Kidney (tissue), 14 donors: ENCODE measurements around the gene PRKN. TPM values are rescaled to one million over a fixed set of nuclear protein-coding genes. Genes with fewer than 3 reads are reported as not detected.

Source experiments
- DNase-seq, 5 donors: peaks; one replicate each; pipeline ENCODE4 v3.0.0-alpha.2; 2013 to 2020
- FAIRE-seq: peaks from 2 replicates; lab custom pipeline; 2012; peaks lifted over from hg19 to GRCh38; lab: Jason Lieb, UNC
- H3K27ac ChIP-seq, 2 donors: one replicate each; pipeline ENCODE4 v1.7.0; 2013; ENCODE audit warnings: low read depth in 2 of 2, low read length in 2 of 2, inconsistent platforms in 1 of 2
- H3K27me3 ChIP-seq: one replicate; pipeline ENCODE4 v1.7.1; 2013; ENCODE audit warnings: low read length, inconsistent platforms; ENCODE audit not compliant: control insufficient read depth, insufficient read depth
- H3K36me3 ChIP-seq, 3 donors: one replicate each; pipeline versions ENCODE4 v1.7.0 to v1.7.1; 2013; ENCODE audit warnings: low read length in 3 of 3, control low read depth in 1 of 3, inconsistent platforms in 1 of 3; ENCODE audit not compliant: insufficient read depth in 3 of 3, control insufficient read depth in 2 of 3
- H3K4me1 ChIP-seq, 3 donors: one replicate each; pipeline versions ENCODE4 v1.7.0 to v1.7.1; 2013; ENCODE audit warnings: low read length in 3 of 3, inconsistent platforms in 1 of 3, low read depth in 1 of 3; ENCODE audit not compliant: control insufficient read depth in 2 of 3, insufficient read depth in 2 of 3
- H3K4me3 ChIP-seq, 3 donors: one replicate each; pipeline versions ENCODE4 v1.7.0 to v1.8.1; 2013; ENCODE audit warnings: low read length in 3 of 3, control low read depth in 1 of 3, inconsistent platforms in 1 of 3
- H3K9ac ChIP-seq, 3 donors: one replicate each; pipeline versions ENCODE4 v1.7.0 to v1.7.1; 2013; ENCODE audit warnings: low read length in 3 of 3, control low read depth in 1 of 3, inconsistent platforms in 1 of 3
- H3K9me3 ChIP-seq, 3 donors: one replicate each; pipeline versions ENCODE4 v1.7.0 to v1.7.1; 2013; ENCODE audit warnings: low read length in 3 of 3, control low read depth in 1 of 3, inconsistent platforms in 1 of 3; ENCODE audit not compliant: control insufficient read depth in 2 of 3, insufficient read depth in 1 of 3
- CTCF ChIP-seq: IDR thresholded peaks from 3 replicates; pipeline ENCODE4 v1.5.1; 2012; ENCODE audit warnings: mild to moderate bottlenecking, moderate library complexity, borderline replicate concordance; ENCODE audit not compliant: insufficient read depth; ENCODE audit errors: extremely low read depth
- intact Hi-C: fragments of 100-400 bp; cut with DNase I; formaldehyde crosslinking; loops from one replicate; pipeline ENCODE4 v1.11.1; 2022
- polyA plus RNA-seq: library from polyadenylated mRNA; stranded (reverse); fragments of 350-450 nt; fragmentation: Illumina TruSeq; extraction: RNeasy Lipid Tissue Mini Kit (QIAGEN cat#74804); gene quantifications from one replicate; pipeline ENCODE4 v1.2.3, GENCODE V29; 2014; ENCODE audit warnings: low read depth, low replicate concordance; ENCODE audit not compliant: insufficient read depth
- total RNA-seq: library from RNA; stranded (reverse); fragmentation: NEBNext Ultra II Directional; extraction: Animal tissue kit (Norgen Biotek cat#: 25700); gene quantifications from one replicate; pipeline ENCODE4 v1.2.1, GENCODE V29; 2021
- donor health status: control.
- donor health status: control.
- donor health status: control.
- donor health status: control.
- donor health status: control.
- donor health status: DM: yes; HTN: yes; CAD: no.
- donor health status: Normal renal cell carcinoma (clear cell type).

PRKN gene
- total and polyA plus RNA-seq, 2 donors from 2014 or later = 8.6 to 10.4 TPM

GRCh38 chr6:161651949-161652348 lies 1075.6 kb downstream of the PRKN start:
- no peaks in the 10 kb centered on the region for H3K27me3 ChIP-seq
- peaks cover 0 to 6% (median 2%) of the 10 kb centered on the region in 3 donors for H3K4me1 ChIP-seq
- FAIRE-seq = no peak
- no peak for TF ChIP-seq CTCF
- H3K9ac ChIP-seq = no peak overlapping the region
- DNase-seq = no peak
- no peaks in the 10 kb centered on the region for H3K36me3 ChIP-seq
- no peak overlapping the region for H3K27ac ChIP-seq
- H3K4me3 ChIP-seq = no peak overlapping the region
- intact Hi-C loops = no loop called here
- peaks cover 0 to 5% (median 0%) of the 10 kb centered on the region in 3 donors for H3K9me3 ChIP-seq

GRCh38 chr6:161649841-161650240 lies 1077.7 kb downstream of the PRKN start:
- intact Hi-C loops = no loop called here
- FAIRE-seq (no peak), DNase-seq (no peak)
- Histone ChIP-seq H3K4me1 (no peaks in the 10 kb centered on the region), H3K9me3 (peaks cover 0 to 5% (median 0%) of the 10 kb centered on the region in 3 donors), H3K4me3 (no peak overlapping the region), H3K36me3 (no peaks in the 10 kb centered on the region), H3K27ac (no peak overlapping the region), H3K9ac (no peak overlapping the region), H3K27me3 (no peaks in the 10 kb centered on the region)
- no peak for TF ChIP-seq CTCF

GRCh38 chr6:161649068-161649467 lies 1078.5 kb downstream of the PRKN start:
- no peak overlapping the region for H3K9ac ChIP-seq
- DNase-seq = no peak
- no peaks in the 10 kb centered on the region for H3K4me1 ChIP-seq
- FAIRE-seq = no peak
- no peaks in the 10 kb centered on the region for H3K36me3 ChIP-seq
- TF ChIP-seq CTCF = no peak
- H3K4me3 ChIP-seq = no peak overlapping the region
- H3K27me3 ChIP-seq = no peaks in the 10 kb centered on the region
- peaks cover 0 to 5% (median 0%) of the 10 kb centered on the region in 3 donors for H3K9me3 ChIP-seq
- no peak overlapping the region for H3K27ac ChIP-seq
- intact Hi-C loops = no loop called here

- FAIRE-seq (no peak), DNase-seq (no peak)
- Histone ChIP-seq H3K9me3 (peaks cover 0 to 5% (median 0%) of the 10 kb centered on the region in 3 donors), H3K9ac (no peak overlapping the region), H3K4me3 (no peak overlapping the region), H3K27me3 (no peaks in the 10 kb centered on the region), H3K27ac (no peak overlapping the region), H3K36me3 (no peaks in the 10 kb centered on the region), H3K4me1 (no peaks in the 10 kb centered on the region)
- no peak for TF ChIP-seq CTCF
- intact Hi-C loops = no loop called here
Observed at GRCh38 chr6:161647234-161647633, 1080.3 kb downstream of the PRKN start.
